ENCODE results near the gene MBTD1.

GRCh38 chr17:51299859-51300258, 40.0 kb upstream of the MBTD1 start:
- TF ChIP-seq CTCF (IDR thresholded peaks at IDR 0.05) (no peak), POLR2A (IDR thresholded peaks at IDR 0.05) (no peak), POLR2AphosphoS5 (IDR thresholded peaks at IDR 0.05) (no peak), EP300 (IDR thresholded peaks at IDR 0.05) (no peak)

Measured in upper lobe of left lung (tissue), 4 donors.